Measurements from ENCODE around the gene RB1.

DNA sequence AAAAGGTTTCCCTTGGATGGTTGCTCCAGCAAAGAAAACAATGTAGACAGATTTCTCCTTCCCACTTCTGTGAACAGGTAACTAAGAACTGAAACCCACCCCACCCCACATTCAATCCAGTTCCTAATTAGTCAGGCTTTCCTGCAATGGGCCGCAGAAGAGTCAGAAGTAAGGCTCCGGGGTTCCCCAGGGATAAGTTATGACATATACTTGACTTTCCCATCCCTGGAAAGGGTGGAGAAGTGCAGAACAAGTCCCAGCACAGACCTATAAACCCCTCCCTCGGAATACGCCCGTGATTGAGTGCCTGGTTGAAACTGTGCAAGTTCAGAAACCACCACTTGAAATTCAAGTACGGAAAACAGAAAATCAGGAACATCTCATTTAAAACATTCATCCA lies 204.5 kb downstream of the RB1 start:
- TF ChIP-seq TAF1 (IDR thresholded peaks at IDR 0.05; ENCODE audit: borderline replicate concordance, insufficient read depth, low read length) (no peak), POLR2AphosphoS5 (IDR thresholded peaks at IDR 0.05; ENCODE audit: low read depth, low read length) (no peak), FOXP2 (optimal IDR thresholded peaks at IDR 0.05; ENCODE audit: borderline replicate concordance, extremely low read depth, extremely low read length, insufficient read depth) (no peak), SIN3A (IDR thresholded peaks at IDR 0.05; ENCODE audit: borderline replicate concordance, insufficient read depth, low read length) (no peak)

Measured in PFSK-1 (cell line).